Spleen (tissue), 11 donors: ENCODE measurements around the gene SIN3B. TPM values are rescaled to one million over a fixed set of nuclear protein-coding genes. Genes with fewer than 3 reads are reported as not detected.

ENCODE experiments used
- DNase-seq: peaks from one replicate; pipeline ENCODE4 v3.0.0-alpha.2; 2020
- H3K27ac ChIP-seq, 8 donors: fragments of 200-600 bp; sonication (generic) in 7 of 8; 1 replicate in 4 of 8; 2 replicates in 4 of 8; pipeline versions ENCODE4 v1.5.0 to v1.8.0; 2016 to 2021; ENCODE audit warnings: inconsistent platforms in 4 of 8, mild to moderate bottlenecking in 4 of 8, moderate library complexity in 1 of 8
- H3K27me3 ChIP-seq, 7 donors: fragments of 200-600 bp; sonication (generic) in 6 of 7; replicated peaks in 1 of 7; 1 replicate in 4 of 7; 2 replicates in 3 of 7; pipeline versions ENCODE4 v1.5.0 to v1.8.0; 2016 to 2021; ENCODE audit warnings: inconsistent platforms in 3 of 7, mild to moderate bottlenecking in 1 of 7
- H3K36me3 ChIP-seq, 6 donors: fragments of 200-600 bp; sonication (generic) in 5 of 6; 1 replicate in 4 of 6; 2 replicates in 2 of 6; pipeline versions ENCODE4 v1.5.0 to v1.8.0; 2016 to 2021; ENCODE audit warnings: inconsistent platforms in 2 of 6
- H3K4me1 ChIP-seq, 6 donors: fragments of 200-600 bp; sonication (generic) in 5 of 6; 1 replicate in 3 of 6; 2 replicates in 3 of 6; pipeline versions ENCODE4 v1.5.0 to v1.8.0; 2016 to 2021; ENCODE audit warnings: inconsistent platforms in 3 of 6
- H3K4me3 ChIP-seq, 8 donors: fragments of 200-600 bp; sonication (generic) in 7 of 8; 1 replicate in 4 of 8; 2 replicates in 4 of 8; pipeline versions ENCODE4 v1.5.0 to v1.8.0; 2016 to 2021; ENCODE audit warnings: inconsistent platforms in 4 of 8, mild to moderate bottlenecking in 4 of 8, moderate library complexity in 2 of 8
- H3K9me3 ChIP-seq, 8 donors: fragments of 200-600 bp; sonication (generic) in 7 of 8; 1 replicate in 4 of 8; 2 replicates in 4 of 8; pipeline versions ENCODE4 v1.5.0 to v1.8.0; 2016 to 2021; ENCODE audit warnings: inconsistent platforms in 4 of 8
- CTCF ChIP-seq, 11 experiments: fragments of 200-600 bp in 7 of 11; fragments of 450-650 bp in 4 of 11; sonication (generic) in 4 of 11; IDR thresholded peaks in 8 of 11; conservative IDR thresholded peaks in 3 of 11; 1 replicate in 7 of 11; 2 replicates in 4 of 11; pipeline versions ENCODE4 v1.4.0 to v1.8.0; 2016 to 2021; ENCODE audit warnings: antibody characterized with exemption in 11 of 11, inconsistent platforms in 4 of 11, mild to moderate bottlenecking in 1 of 11
- POLR2A ChIP-seq, 3 donors: fragments of 450-650 bp; IDR thresholded peaks; one replicate each; pipeline ENCODE4 v1.5.1; 2017; ENCODE audit warnings: antibody characterized with exemption in 3 of 3, mild to moderate bottlenecking in 1 of 3
- POLR2AphosphoS5 ChIP-seq, 3 donors: sonication (generic); formaldehyde crosslinking; IDR thresholded peaks; one replicate each; pipeline ENCODE4 v1.5.1; 2017; ENCODE audit warnings: antibody characterized with exemption in 3 of 3
- WGBS, 5 donors: extraction: QIAGEN DNeasy Blood & Tissue Kit in 3 of 5; methylation state at CpG; one replicate each; pipeline versions ENCODE4 v1.1.5 to v1.1.7; 2013 to 2018; 5-methylcytosine and 5-hydroxymethylcytosine counted together
- intact Hi-C: fragments of 100-400 bp; cut with DNase I; formaldehyde crosslinking; loops from one replicate; pipeline ENCODE4 v1.15.0; 2023; ENCODE audit warnings: low total_unique reads
- polyA plus RNA-seq, 3 donors: library from polyadenylated mRNA; stranded (reverse); fragments of 200-250 nt; gene quantifications; one replicate each; pipeline ENCODE4 v1.2.1, GENCODE V29; 2013
- total RNA-seq, 7 donors: library from RNA; depleted of rRNA in 3 of 7; stranded (reverse); fragments of >200 nt in 3 of 7; fragmentation: NEBNext Ultra II Directional in 4 of 7; extraction: Animal tissue kit (Norgen Biotek cat#: 25700) in 4 of 7; gene quantifications; one replicate each; pipeline versions ENCODE4 v1.1.0 to v1.2.1, GENCODE V29; 2016 to 2021
- donor health status: healthy with polysubstance abuse.
- donor health status: DM: no; HTN: no; CAD: no; lungs with moderate emphysema.
- donor health status: DM: no; HTN: no; CAD: no.
- donor health status: Bipolar disorder and iron deficiency.
- donor health status: healthy.
- donor health status: DM: no; HTN: no; CAD: no.
- donor health status: DM: yes; HTN: yes; CAD: no.

The SIN3B gene
- total and polyA plus RNA-seq, 10 donors = 14.6 to 107 (median 67.6) TPM

DNA sequence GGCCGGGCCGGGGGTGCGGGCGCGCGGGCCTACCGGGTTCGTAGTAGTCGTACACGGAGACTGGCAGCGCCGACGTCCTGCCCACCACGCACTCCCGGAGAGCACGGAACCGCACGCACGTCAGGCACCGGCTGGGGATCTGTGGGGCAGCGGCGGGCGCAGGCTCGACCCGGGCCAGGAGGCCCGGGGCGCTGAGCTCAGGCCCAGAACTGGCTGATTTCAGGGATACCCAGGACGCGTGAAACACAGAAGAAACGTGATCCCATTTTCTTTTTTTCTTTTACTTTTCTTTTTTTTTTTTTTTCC lies 68.6 kb downstream of the SIN3B start:
- intact Hi-C loops = loop anchor here (10.0 kb wide), 1 partner anchor 63 kb away; no protein-coding TSS in a partner anchor
- Histone ChIP-seq H3K9me3 (no peaks in the 10 kb centered on the region), H3K36me3 (no peaks in the 10 kb centered on the region), H3K4me3 (peak overlapping the region; percentile 48 to 80 (median 53)), H3K27me3 (peaks cover 0 to 56% (median 5%) of the 10 kb centered on the region in 7 donors), H3K4me1 (peaks cover 0 to 67% (median 49%) of the 10 kb centered on the region in 6 donors), H3K27ac (peak overlapping the region; percentile 42 to 89 (median 76))
- TF ChIP-seq CTCF (IDR thresholded peaks at IDR 0.05 in 8 of 11, conservative IDR thresholded peaks at IDR 0.05 in 3 of 11) = no peak
- TF ChIP-seq POLR2AphosphoS5 (IDR thresholded peaks at IDR 0.05) = no peak
- TF ChIP-seq POLR2A (IDR thresholded peaks at IDR 0.05) = no peak
- WGBS, 5 donors = 7 to 21% (median 11%) methylated on average over 19 to 30 of the region's 30 CpGs
- DNase-seq = no peak

GRCh38 chr19:16898361-16899015 lies 69.3 kb downstream of the SIN3B start:
- H3K27ac ChIP-seq = no peak overlapping the region
- peaks cover 0 to 50% (median 5%) of the 10 kb centered on the region in 7 donors for H3K27me3 ChIP-seq
- H3K4me3 ChIP-seq = peak overlapping the region in 2 of 8 donors; percentile 48 to 80
- no peak for DNase-seq
- WGBS, 5 donors = 78 to 87% (median 80%) methylated on average over 12 of the region's 12 CpGs
- H3K36me3 ChIP-seq = no peaks in the 10 kb centered on the region
- peaks cover 0 to 60% (median 42%) of the 10 kb centered on the region in 6 donors for H3K4me1 ChIP-seq
- no peaks in the 10 kb centered on the region for H3K9me3 ChIP-seq
- TF ChIP-seq POLR2A (IDR thresholded peaks at IDR 0.05) (no peak), CTCF (IDR thresholded peaks at IDR 0.05 in 8 of 11, conservative IDR thresholded peaks at IDR 0.05 in 3 of 11) (no peak), POLR2AphosphoS5 (IDR thresholded peaks at IDR 0.05) (no peak)
- intact Hi-C loops = loop anchor here (10.0 kb wide), 1 partner anchor 64 kb away; no protein-coding TSS in a partner anchor

DNA sequence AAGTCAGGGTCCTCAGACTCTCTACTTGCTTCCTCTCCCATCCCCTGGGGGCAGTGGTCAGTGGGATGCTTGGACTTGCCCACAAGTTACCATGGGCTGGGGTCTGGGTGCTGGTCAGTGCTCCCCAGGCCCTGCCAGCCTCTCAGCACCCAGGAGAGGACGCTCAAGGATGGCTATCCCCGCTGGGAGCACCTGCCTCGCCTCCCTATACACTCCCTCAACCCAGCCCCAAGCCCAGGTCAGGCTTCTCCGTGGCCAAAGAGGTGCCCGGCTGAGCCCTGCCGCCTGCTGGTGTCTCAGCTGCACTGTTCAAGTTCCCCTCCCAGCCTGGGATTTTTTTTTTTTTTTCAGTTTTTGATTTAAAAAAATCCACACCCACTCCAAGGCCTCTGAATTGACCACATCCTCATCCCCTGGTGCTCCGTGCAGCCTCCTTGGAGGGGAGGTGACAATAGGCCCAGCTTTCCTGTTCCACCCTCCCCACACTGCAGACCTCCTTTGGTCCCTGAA lies 70.4 kb downstream of the SIN3B start:
- intact Hi-C loops = loop anchor here (10.0 kb wide), 2 partner anchors 65 to 125 kb away; no protein-coding TSS in a partner anchor
- H3K36me3 ChIP-seq = no peaks in the 10 kb centered on the region

More for the DNA sequence above, 70.4 kb downstream of the SIN3B start:
- Histone ChIP-seq H3K27ac (no peak overlapping the region), H3K4me1 (peaks cover 0 to 49% (median 31%) of the 10 kb centered on the region in 6 donors), H3K27me3 (peaks cover 0 to 39% (median 5%) of the 10 kb centered on the region in 7 donors), H3K4me3 (no peak overlapping the region), H3K9me3 (no peaks in the 10 kb centered on the region)
- 3 to 12% (median 7%) methylated on average over 7 of the region's 7 CpGs for WGBS, 5 donors
- TF ChIP-seq POLR2AphosphoS5 (IDR thresholded peaks at IDR 0.05) = no peak
- TF ChIP-seq CTCF (IDR thresholded peaks at IDR 0.05 in 8 of 11, conservative IDR thresholded peaks at IDR 0.05 in 3 of 11) = peak; percentile 32 to 77 (median 64)
- no peak for TF ChIP-seq POLR2A (IDR thresholded peaks at IDR 0.05)
- DNase-seq = peak; percentile 84
